ENCODE results near the gene TPCN2. TPM values are rescaled to one million over a fixed set of nuclear protein-coding genes. Genes with fewer than 3 reads are reported as not detected.

TPCN2 gene
- total and polyA plus RNA-seq, 2 of the 8 experiments (the other 6 are each of a cell fraction or from before 2014, with no cell fraction given), result 9.7 to 18.6 TPM

- TF ChIP-seq MAX (IDR thresholded peaks at IDR 0.05) (no peak), NRF1 (IDR thresholded peaks at IDR 0.05; ENCODE audit: low read depth, low read length) (no peak), EP300 (IDR thresholded peaks at IDR 0.05; ENCODE audit: borderline replicate concordance in 1 of 2, low read depth in 2 of 2, low read length in 2 of 2) (no peak), SRF (IDR thresholded peaks at IDR 0.05; ENCODE audit: low read depth, low read length) (no peak), KDM1A (IDR thresholded peaks at IDR 0.05; ENCODE audit: borderline replicate concordance, low read length) (no peak), SP1 (IDR thresholded peaks at IDR 0.05; ENCODE audit: low read depth, low read length) (no peak)
These were observed 3.8 kb downstream of the TPCN2 start (continued) for GRCh38 chr11:69052343-69053168.
